Testis (tissue), 3 donors: ENCODE measurements around the gene SLC28A1. TPM values are rescaled to one million over a fixed set of nuclear protein-coding genes. Genes with fewer than 3 reads are reported as not detected.

Source experiments
- DNase-seq: peaks from one replicate; pipeline ENCODE4 v3.0.0-alpha.2; 2019
- H3K27ac ChIP-seq, 2 donors: fragments of 200-600 bp; sonication (generic); one replicate each; pipeline ENCODE4 v1.5.1; 2019
- H3K27me3 ChIP-seq: fragments of 200-600 bp; sonication (generic); one replicate; pipeline ENCODE4 v1.5.1; 2019
- H3K36me3 ChIP-seq: fragments of 200-600 bp; sonication (generic); one replicate; pipeline ENCODE4 v1.5.1; 2017; ENCODE audit warnings: low read depth; ENCODE audit errors: missing control alignments
- H3K4me1 ChIP-seq: fragments of 200-600 bp; sonication (generic); one replicate; pipeline ENCODE4 v1.5.1; 2019
- H3K4me3 ChIP-seq, 2 donors: fragments of 200-600 bp; sonication (generic); one replicate each; pipeline ENCODE4 v1.5.1; 2017 to 2019
- H3K9me3 ChIP-seq: fragments of 200-600 bp; sonication (generic); one replicate; pipeline ENCODE4 v1.5.1; 2017
- CTCF ChIP-seq, 3 experiments: fragments of 450-650 bp in 2 of 3; fragments of 200-600 bp in 1 of 3; sonication (generic) in 1 of 3; IDR thresholded peaks; one replicate each; pipeline ENCODE4 v1.5.1; 2016 to 2019; ENCODE audit warnings: antibody characterized with exemption in 3 of 3, mild to moderate bottlenecking in 2 of 3, moderate library complexity in 1 of 3
- POLR2A ChIP-seq: fragments of 450-650 bp; IDR thresholded peaks from one replicate; pipeline ENCODE4 v1.6.1; 2017; ENCODE audit warnings: antibody characterized with exemption, mild to moderate bottlenecking, moderate library complexity
- WGBS, 2 donors: methylation state at CpG; one replicate each; pipeline ENCODE4 v1.1.5; 2018; 5-methylcytosine and 5-hydroxymethylcytosine counted together
- intact Hi-C: fragments of 100-400 bp; cut with DNase I; formaldehyde crosslinking; loops from one replicate; pipeline ENCODE4 v1.15.1; 2023; ENCODE audit warnings: low total_unique reads
- polyA plus RNA-seq: library from polyadenylated mRNA; stranded (reverse); fragments of 350-450 nt; fragmentation: Illumina TruSeq; extraction: RNeasy Lipid Tissue Mini Kit (QIAGEN cat#74804); gene quantifications from one replicate; pipeline ENCODE4 v1.2.3, GENCODE V29; 2014; ENCODE audit warnings: low read depth, low replicate concordance; ENCODE audit not compliant: insufficient read depth
- total RNA-seq, 2 donors: library from RNA; depleted of rRNA; stranded (reverse); fragments of >200 nt; gene quantifications; one replicate each; pipeline ENCODE4 v1.2.3, GENCODE V29; 2016

SLC28A1 gene
- total and polyA plus RNA-seq, 3 donors from 2014 or later, result 0.26 to 0.31 (median 0.31) TPM

- H3K27me3 ChIP-seq, result no peaks in the 10 kb centered on the region
- intact Hi-C loops, result no loop called here
- no peaks in the 10 kb centered on the region for H3K36me3 ChIP-seq
- TF ChIP-seq CTCF (IDR thresholded peaks at IDR 0.05) (no peak), POLR2A (no peak)
- H3K4me1 ChIP-seq, result no peaks in the 10 kb centered on the region
- DNase-seq, result no peak
- WGBS, 2 donors, result 62 to 78% methylated on average over 6 to 7 of the region's 7 CpGs
- H3K27ac ChIP-seq, result no peak overlapping the region
- H3K9me3 ChIP-seq, result no peaks in the 10 kb centered on the region
- no peak overlapping the region for H3K4me3 ChIP-seq
Observed at GRCh38 chr15:84864444-84864795, 20.0 kb upstream of the SLC28A1 start.

- H3K4me3 ChIP-seq, result no peak overlapping the region
- no peaks in the 10 kb centered on the region for H3K27me3 ChIP-seq
- DNase-seq, result no peak
- H3K27ac ChIP-seq, result no peak overlapping the region
- TF ChIP-seq POLR2A, result no peak
- TF ChIP-seq CTCF (IDR thresholded peaks at IDR 0.05), result no peak
- H3K36me3 ChIP-seq, result no peaks in the 10 kb centered on the region
- intact Hi-C loops, result no loop called here
- H3K4me1 ChIP-seq, result no peaks in the 10 kb centered on the region
- H3K9me3 ChIP-seq, result no peaks in the 10 kb centered on the region
- 91 to 97% methylated on average over 5 of the region's 5 CpGs for WGBS, 2 donors
Observed at GRCh38 chr15:84865074-84865569, 19.3 kb upstream of the SLC28A1 start.

GRCh38 chr15:84868037-84868880, 16.2 kb upstream of the SLC28A1 start:
- no peaks in the 10 kb centered on the region for H3K9me3 ChIP-seq
- no peak overlapping the region for H3K4me3 ChIP-seq
- H3K36me3 ChIP-seq, result no peaks in the 10 kb centered on the region
- no peak for TF ChIP-seq CTCF (IDR thresholded peaks at IDR 0.05)
- TF ChIP-seq POLR2A, result no peak
- no peaks in the 10 kb centered on the region for H3K27me3 ChIP-seq
- H3K4me1 ChIP-seq, result no peaks in the 10 kb centered on the region
- intact Hi-C loops, result no loop called here
- no peak overlapping the region for H3K27ac ChIP-seq
- 80 to 98% methylated on average over 1 to 12 of the region's 12 CpGs for WGBS, 2 donors
- DNase-seq, result no peak

GRCh38 chr15:84869510-84869909, 15.0 kb upstream of the SLC28A1 start:
- intact Hi-C loops, result no loop called here
- H3K27me3 ChIP-seq, result no peaks in the 10 kb centered on the region
- no peak for DNase-seq
- H3K36me3 ChIP-seq, result no peaks in the 10 kb centered on the region
- WGBS, 2 donors, result 92 to 94% methylated on average over 2 to 3 of the region's 3 CpGs
- H3K9me3 ChIP-seq, result no peaks in the 10 kb centered on the region
- no peak for TF ChIP-seq POLR2A
- no peak for TF ChIP-seq CTCF (IDR thresholded peaks at IDR 0.05)
- no peaks in the 10 kb centered on the region for H3K4me1 ChIP-seq
- H3K4me3 ChIP-seq, result no peak overlapping the region
- H3K27ac ChIP-seq, result no peak overlapping the region
